ENCODE results near the gene COL18A1.

Gene COL18A1

DNA sequence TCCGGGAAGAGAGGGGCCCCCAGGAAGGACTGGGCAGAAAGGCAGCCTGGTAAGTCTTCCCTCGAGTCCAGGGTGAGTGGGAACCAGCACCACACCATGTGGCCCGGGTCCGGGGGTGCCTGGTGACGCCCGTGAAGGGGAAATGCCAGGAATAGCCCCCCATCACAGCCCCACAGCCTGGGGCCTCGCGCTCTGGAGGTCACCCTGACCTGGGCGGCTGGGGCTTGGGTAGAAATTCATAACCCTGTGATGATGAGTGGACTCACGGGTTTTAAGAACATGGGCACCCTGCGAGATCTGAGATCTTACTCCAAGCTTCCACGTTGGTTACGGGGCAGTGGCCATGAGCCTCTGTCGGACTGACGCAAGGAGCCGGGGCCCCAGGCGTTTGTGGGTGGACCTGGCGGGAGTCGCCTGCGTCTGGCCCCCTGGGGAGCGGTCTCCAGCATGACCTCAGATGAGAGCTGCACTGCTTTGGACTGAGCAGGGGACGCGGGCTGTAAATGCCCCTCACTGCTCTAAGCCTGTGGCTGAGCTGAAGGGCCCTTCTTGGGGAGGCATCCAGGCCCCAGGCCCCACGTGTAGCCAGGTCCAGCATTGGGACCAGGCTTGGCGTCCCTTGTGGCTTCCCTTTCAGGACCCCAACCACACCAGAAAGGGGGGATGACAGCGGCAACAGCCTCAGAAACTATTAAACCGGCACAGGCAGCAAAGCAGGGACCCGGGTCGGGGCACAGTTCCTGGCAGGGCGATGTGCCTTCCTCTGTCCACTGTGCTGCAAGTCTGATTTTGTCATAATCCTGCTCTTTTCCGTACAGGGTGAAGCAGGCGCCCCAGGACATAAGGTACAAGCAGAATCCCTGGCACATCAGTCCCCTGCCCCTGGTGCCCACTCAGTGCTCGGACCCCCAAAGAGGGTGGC is 77.3 kb downstream of the COL18A1 start:
- DNase-seq: no peak

DNA sequence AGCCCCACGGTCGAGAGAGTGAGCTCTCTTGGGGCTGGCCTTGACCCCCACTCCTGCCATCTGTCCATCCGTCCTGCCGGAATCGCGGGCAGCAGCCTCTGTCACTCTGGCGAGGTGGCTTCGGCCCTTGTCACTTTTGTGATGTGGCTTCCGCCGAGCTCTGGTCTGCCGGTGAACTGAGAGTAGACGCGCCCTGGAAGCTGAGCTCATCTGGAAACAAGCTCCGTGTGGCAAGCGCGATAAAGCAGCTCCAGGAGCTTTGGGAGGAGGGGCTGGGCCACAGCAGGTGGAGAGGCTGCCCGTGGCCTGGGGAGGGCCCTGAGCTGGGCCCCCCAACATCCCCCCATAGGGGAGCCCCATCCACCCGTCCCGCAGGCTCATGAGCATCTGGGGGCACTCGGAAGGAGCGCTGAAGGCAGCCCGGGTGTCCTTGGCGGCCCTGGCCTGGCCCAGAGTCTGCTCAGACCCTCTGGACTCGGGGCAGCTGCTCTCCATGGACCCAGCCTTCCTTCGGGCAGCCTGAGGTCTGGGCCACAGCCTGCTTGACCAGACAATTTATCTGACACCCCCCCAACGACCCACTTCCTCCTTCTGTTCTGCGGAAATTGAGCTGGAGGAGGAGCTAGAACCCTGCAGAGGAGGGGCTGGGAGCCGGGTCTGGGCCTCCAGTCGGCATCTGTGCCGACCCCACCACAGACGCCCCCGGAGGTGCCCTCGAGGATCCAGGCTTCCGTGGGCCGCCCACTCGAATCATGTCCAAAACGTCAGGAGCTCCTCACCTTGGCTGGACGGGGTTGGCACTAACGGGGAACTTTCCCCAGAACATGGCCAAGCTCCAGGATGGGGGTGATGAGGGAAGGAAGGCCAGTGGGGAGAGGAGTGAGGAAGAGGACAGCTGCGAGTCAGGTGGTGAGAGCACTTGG is 78.2 kb downstream of the COL18A1 start:
- no peak for DNase-seq

DNA sequence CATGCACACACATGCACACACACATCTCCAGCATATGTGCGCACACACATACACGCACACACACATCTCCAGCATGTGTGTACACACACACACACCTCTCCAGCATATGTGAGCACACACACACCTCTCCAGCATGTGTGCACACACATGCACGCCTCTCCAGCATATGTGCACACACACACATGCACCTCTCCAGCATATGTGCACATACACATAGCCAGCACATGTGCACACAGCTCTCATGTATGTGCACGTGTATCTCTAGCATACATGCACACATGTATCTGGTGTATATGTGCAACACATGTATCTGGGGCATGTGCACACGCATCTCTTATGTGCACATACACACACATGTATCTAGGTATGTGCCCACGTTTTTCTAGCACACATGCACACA is 79.4 kb downstream of the COL18A1 start:
- no peak for DNase-seq

DNA sequence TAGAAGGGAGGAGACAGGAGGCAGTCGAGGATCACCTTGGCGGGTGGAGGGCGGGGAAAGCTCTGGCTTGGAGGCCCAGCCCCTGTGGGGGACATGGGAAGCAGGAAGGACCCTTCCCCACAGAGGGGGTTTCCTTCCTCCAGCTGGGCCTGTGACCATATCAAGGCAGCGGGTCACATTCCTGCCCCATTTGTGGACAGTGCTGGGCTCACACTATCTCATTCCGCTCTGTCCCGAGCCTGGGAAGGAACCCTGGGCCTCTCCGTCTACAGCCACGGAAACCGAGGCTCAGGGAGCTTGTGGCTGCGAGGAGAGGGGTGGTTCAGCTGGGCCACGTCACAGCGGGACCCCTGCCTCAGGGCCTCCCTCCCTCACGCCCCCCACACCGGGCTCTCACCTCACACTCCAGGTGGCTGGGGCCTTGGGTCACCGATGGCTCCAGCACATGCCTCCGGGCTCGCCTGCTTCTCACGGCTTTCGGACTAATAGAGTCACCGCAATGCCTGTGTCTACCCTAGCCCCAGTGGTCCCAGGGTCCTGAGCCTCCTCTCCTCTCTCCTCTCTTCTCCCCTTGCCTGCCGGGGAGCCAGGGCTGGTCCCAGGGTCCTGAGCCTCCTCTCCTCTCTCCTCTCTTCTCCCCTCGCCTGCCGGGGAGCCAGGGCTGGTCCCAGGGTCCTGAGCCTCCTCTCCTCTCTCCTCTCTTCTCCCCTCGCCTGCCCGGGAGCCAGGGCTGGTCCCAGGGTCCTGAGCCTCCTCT is 80.9 kb downstream of the COL18A1 start:
- DNase-seq: no peak

DNA sequence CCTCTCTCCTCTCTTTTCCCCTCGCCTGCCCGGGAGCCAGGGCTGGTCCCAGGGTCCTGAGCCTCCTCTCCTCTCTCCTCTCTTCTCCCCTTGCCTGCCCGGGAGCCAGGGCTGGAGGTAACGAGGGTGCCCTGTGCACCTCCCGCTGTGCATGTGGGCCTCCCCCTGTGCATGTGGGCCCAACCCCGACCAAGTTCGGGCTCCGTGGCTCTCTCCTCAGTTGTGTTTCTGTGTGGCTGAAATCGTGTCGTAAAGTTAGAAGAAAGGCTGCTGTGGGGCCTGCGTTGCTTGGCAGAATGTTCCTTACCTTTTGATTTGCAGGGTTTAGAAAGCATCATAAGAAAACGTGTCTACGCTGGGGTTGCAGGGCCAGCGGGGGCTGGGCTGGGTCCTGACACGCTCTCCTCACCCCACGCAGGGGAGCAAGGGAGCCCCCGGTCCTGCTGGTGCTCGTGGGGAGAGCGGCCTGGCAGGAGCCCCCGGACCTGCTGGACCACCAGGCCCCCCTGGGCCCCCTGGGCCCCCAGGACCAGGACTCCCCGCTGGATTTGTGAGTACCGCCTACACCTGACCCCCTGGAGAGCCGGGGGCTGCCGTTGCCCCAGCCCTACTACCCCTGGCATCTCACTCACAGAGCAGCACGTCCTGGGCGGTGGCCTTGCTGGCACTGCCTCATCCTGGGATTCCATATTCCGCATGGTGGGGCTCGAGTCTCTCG is 81.6 kb downstream of the COL18A1 start:
- DNase-seq: no peak

DNA sequence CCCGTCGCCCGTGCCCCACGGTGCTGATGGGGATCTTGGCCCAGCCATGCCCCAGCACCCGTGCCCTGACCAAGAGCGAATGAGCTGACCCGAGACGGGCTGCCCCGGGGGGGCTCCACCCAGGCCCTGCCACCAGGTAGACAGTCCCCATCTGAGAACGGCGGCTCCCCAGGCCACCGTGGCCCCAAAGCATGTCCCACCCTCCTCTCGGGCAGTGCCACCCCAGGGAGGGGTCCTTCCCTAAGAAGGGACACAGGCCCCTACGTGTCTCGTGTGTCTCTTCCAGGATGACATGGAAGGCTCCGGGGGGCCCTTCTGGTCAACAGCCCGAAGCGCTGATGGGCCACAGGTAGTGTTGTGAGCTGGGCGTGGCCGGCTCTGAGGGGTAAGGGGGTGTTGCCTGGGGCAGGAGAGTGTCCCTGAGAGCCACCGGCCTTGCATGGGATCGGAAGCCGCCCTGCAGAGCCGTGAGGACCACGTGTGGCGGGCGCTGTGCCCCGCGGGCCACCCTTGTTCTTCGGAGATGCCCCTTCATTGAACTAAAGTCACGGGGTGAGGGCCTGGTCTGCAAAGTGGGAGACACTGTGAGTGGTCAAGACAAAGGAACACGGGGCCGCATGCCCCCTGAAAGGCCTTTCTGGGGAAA is 82.3 kb downstream of the COL18A1 start:
- DNase-seq: no peak

DNA sequence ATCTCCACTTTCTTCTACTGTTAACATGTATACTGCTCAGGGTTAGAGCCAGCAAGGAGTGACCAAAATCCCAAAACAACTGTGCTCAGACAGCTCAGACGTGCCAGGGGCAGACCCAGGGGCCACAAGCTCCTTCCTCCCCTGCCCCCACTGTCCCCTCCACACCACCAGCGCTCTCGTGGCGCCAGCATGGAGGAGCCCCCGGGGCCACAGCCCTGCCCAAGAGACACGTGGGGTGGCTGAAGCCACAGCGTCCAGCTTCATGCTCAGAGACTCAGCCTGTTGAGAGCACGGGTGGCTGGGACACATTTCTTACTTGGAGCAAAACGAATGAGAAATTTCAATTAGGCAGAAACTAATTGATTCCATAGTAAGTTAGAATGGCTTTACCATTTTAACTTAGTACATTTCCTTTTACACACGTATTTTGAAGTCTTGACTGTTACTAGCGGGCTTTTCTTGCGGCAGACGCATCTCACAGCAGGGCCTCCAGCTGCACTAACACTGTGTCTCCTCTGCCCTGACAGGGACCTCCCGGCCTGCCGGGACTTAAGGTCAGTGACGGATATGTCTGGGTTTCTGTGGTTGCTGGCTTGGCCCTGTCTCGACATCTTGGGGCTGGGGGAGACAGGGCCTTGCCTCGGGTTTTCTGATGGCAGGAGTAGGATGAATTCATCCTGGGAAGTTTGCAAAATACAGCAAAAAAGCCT is 83.1 kb downstream of the COL18A1 start:
- DNase-seq: no peak

DNA sequence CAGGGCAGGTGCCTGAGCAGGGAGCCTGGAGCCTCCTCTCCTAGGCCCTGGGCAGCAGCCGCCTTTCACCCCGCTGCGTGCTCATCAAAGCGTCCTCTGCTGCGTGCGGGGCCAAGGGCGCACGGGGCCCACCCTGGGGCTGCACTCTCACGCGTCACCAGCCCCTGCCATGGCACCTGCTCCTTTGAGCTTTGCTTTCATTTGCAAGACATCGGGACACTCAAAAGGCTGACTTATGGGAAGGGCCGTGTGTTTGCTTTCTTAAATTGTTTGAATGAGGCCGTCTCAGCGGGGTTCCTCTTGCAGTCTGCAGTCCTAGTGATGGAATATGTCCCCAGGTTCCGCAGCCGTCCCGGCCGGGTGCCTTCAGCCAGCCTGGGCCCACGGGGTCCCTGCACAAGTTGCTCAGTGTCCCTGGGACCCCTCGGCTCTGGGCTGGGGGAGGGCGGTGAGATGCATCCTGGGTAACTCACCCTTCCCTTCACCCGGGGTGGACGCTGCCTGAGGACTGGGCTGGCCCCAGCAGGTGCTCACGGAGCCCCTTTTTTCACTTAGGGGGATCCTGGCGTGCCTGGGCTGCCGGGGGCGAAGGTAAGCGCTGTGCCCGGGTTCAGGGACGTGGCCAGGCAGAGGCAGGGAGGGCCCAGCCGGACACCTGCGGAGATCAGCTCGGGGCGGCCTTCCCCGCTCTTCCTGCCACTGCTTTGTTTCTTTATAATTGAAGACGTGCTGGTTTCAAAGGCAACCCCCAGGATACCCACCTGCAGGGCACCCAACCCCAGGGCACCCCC is 84.2 kb downstream of the COL18A1 start:
- DNase-seq: no peak

DNA sequence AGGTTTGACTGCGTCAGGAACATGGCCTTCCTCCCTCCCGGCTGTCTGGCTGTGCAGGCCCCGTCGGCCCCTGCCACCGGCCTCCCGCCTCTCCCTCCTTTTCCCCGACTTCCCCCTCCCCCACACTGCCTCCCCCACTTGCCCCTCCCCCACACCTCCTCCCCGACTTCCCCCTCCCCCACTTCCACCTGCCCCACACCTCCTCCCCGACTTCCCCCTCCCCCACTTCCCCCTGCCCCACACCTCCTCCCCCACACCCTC is 84.7 kb downstream of the COL18A1 start:
- DNase-seq: no peak

DNA sequence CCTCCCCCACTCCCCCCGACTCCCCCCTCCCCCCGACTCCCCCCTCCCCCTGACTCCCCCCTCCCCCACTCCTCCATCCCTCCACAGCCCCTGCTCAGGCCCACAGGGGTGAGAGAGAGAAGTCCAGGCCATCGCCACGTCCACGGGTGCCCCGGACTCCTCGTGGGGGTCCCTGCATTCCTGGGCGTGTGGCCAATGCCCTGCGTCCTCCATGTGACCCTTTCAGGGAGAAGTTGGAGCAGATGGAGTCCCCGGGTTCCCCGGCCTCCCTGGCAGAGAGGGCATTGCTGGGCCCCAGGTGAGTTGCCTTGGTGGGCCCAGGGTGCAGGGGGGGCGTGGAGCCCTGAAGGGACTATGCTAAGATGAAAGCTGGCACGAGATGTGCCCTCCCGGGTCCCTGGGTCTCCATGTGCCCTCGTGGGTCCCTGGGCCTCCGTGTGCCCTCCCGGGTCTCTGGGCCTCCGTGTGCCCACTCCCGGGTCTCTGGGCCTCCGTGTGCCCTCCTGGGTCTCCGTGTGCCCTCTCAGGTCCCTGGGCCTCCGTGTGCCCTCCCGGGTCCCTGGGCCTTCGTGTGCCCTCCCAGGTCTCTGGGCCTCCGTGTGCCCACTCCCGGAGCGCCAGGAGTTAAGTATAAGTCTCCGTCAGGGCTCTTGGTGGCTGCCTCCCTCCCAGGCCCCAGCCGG is 85.2 kb downstream of the COL18A1 start:
- DNase-seq: no peak

DNA sequence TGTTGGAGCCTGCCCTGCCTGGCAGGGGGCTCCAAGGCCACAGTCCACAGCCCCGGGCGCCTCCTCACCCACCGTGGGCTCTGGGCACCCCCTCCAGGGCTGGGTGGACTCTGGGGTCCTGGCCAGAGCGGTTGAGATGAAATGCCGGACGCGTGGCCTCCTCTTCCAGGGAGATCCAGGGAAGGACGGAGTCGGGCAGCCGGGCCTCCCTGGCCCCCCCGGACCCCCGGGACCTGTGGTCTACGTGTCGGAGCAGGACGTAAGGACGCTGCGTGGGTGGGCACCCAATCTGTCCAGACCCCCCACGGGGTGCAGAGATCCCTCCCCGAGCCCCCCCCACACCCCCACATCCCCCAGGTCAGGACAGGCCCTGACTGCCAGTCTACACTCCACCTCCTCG is 86.1 kb downstream of the COL18A1 start:
- no peak for DNase-seq

DNA sequence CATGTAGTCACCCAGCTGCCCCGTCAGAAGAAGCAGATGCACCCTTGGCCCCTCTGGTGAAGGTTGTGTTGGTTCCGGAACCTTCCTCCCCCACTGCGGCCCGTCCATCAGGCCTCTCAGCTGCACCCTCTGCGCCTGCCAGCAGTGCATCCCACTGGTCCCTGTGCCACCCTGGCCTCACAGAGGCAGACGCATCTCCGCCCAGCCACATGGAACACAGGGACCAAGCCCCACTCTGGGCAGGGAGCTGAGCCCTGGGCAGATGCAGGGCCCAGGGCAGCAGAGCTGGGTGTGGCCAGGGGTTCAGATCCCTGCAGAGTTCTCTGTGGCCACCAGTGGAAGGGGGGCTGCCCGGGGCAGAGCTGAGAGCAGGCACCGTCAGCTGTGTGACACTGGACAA is 86.7 kb downstream of the COL18A1 start:
- DNase-seq: no peak

DNA sequence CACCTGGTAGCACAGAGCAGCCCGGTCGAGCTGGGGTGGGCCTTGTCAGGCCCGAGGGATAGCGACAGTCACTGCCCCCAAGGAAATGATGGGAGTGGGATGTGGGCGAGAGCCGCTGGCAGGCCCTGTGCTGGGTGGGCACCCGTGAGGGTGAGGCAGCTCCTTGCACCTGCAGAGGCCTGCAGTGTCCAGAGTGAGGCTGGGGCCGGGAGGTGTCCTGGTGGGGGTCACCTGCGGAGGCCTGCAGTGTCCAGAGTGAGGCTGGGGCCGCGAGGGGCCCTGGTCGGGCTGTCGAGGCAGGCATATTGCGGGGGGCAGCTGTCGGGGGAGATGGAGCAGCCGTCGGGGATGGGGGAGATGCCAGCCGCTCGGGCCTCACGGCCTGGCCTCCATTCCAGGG is 87.8 kb downstream of the COL18A1 start:
- no peak for DNase-seq

DNA sequence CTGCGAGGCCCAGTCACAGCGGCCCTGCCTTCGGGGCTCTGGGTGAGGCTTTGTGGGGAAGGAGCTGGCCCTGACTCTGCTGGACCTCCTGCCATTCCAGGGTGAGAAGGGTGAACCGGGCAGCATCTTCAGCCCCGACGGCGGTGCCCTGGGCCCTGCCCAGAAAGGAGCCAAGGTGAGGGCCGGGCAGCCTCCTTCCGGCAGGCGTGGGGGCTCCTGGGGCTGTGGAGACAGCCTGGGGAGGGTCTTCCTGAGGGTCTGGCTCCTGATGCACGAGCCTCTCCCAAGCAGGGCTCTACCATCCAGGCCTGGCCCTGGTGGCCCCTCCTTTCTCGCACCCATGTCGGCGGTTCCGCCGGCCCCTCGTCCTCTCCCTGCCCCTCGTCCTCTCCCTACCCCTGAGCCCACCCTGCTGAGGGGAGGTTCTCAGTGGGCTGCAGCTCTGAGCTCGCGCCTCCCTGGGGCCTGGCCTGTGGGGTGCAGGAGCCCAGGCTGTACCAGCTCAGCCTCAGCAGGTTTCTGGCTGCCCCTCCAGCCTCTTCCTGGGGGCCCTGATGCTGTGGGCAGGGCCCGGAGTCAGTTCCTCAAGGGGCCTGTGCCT is 88.5 kb downstream of the COL18A1 start:
- DNase-seq: no peak

DNA sequence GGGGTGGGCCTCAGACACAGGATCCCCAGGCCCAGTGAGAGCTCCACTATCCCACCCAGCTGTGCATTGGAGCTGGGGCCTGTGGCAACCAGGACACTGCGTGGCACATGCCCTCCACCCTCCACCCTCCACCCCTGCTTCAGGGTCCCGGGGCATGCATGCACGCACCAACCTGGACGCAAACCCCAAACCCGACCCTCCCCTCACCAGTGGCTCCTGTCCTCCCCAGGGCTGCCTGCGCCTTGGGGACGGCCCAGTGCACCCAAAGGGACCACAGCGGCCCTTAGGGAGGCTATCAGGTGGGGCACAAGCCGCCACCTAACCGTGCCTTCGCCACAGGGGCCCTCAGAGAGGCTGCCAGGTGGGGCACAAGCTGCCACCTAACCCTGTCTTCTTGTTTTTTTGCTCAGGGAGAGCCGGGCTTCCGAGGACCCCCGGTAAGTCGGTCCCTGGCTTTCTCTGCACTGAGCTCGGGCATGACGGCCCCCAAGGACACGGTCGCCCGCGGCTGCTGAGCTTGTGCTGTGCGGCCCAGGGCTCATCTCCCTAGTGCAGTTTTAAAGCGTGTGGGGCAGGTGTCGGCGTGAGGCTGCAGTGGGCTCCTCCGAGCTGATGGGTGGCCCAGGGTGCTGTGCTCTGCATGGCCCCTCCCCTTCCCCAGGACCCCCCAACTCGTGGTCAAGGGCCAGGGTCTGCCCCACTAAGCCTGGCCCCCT is 89.3 kb downstream of the COL18A1 start:
- DNase-seq: no peak

DNA sequence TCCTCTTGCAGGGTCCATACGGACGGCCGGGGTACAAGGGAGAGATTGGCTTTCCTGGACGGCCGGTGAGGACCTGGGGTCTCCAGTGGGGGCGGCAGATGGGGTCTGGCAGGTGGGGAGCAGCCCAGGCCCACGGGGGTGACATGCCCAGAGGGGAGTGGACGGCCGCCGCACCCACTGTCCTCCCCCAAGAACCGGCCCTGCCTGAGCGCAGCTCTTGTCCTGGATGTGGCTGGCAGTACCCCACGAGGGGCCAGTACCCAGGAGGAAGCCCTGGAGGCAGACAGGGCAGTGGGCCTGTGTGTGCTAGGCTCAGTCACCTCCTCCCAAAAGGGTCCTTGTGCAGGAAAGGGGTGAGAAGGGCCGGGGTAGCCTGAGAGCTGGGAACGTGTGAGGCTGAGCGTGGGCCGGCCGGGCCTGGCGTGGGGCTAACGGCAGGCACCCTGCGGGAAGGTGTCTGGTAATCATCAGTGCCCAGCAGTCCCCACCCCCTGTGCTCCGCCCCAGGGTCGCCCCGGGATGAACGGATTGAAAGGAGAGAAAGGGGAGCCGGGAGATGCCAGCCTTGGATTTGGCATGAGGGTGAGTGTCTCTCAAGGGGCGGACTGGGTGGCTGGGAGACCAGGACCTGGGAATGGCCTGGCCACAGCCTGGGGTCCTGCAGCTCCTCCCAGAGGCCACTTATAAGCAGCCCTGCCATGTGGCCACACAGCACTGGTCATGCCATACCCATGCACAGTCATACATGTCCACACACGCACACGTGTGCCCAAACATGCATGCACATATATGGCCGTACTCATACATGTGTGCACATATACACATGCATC is 90.1 kb downstream of the COL18A1 start:
- DNase-seq: no peak

DNA sequence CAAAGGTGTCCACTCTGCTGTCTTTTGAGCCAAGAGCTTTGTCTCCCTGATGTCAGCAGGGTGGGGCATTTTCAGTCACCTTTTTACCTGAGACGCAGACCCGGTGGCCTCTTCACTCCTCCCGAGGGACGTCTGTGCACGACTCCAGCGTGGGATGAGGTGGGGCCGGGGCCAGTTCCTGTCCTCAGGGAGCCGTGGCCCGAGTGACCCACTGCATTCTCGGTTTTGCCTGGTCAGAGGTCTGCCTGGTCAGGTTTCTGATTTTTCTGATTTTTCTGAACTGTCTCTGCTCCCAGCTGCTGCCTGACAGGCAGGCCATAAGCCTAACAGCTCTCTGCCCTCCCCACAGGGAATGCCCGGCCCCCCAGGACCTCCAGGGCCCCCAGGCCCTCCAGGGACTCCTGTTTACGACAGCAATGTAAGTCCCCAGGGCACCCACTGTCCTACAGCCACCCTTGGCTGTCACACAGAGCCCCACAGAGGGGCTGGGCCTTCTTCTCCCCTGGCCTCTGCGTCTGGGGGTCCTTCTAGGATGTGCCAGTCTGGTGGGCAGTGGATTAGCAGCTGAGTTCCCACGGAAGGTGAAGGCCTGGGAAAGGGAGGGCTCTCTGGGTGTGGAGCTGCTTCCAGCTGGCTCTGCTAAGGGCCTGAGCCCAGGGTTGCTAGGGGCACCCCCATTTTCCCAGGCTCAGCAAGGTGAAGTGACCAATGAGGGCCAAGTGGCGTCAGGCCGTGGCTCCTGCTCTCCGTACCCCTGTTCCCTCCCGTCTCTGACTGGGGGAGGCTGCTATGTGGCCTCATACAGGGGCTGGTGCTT is 91.4 kb downstream of the COL18A1 start:
- DNase-seq: no peak

Measured in NCI-H2081 treated with DMSO at 0.1 percent for 48 hours (cell line).